GM12872 (cell line): Measurements from ENCODE around the gene FERMT3.

ENCODE experiments used
- TF ChIP-seq, protein P1 (sequence below): IDR thresholded peaks from 3 replicates; pipeline ENCODE4 v1.5.1; 2011; ENCODE audit warnings: low read depth, mild to moderate bottlenecking, low read length, moderate library complexity; ENCODE audit not compliant: insufficient read depth

The FERMT3 gene

DNA sequence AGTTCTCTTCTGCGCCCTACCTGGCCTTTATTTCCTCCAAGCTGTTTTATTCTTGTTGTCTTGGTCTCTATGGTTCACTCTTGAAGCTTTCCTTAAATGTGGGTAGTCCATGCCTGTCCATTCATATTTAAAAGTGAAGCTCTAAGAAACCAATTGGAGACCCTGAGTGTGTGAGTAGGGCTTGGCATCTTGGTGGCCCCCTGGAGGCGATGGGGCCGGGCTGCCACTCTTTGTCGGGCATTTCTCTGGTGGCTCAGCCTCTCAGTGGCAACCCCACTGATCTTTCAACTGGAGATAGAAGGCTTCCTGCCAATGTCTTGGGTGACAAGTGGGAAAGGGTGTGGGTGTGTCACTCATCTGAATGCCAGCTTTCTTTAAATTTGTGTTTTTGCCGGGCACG lies 10.4 kb downstream of the FERMT3 start:
- TF ChIP-seq, protein P1, sequence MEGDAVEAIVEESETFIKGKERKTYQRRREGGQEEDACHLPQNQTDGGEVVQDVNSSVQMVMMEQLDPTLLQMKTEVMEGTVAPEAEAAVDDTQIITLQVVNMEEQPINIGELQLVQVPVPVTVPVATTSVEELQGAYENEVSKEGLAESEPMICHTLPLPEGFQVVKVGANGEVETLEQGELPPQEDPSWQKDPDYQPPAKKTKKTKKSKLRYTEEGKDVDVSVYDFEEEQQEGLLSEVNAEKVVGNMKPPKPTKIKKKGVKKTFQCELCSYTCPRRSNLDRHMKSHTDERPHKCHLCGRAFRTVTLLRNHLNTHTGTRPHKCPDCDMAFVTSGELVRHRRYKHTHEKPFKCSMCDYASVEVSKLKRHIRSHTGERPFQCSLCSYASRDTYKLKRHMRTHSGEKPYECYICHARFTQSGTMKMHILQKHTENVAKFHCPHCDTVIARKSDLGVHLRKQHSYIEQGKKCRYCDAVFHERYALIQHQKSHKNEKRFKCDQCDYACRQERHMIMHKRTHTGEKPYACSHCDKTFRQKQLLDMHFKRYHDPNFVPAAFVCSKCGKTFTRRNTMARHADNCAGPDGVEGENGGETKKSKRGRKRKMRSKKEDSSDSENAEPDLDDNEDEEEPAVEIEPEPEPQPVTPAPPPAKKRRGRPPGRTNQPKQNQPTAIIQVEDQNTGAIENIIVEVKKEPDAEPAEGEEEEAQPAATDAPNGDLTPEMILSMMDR = peak; percentile 21; the same call in 1 of the 3 replicates

DNA sequence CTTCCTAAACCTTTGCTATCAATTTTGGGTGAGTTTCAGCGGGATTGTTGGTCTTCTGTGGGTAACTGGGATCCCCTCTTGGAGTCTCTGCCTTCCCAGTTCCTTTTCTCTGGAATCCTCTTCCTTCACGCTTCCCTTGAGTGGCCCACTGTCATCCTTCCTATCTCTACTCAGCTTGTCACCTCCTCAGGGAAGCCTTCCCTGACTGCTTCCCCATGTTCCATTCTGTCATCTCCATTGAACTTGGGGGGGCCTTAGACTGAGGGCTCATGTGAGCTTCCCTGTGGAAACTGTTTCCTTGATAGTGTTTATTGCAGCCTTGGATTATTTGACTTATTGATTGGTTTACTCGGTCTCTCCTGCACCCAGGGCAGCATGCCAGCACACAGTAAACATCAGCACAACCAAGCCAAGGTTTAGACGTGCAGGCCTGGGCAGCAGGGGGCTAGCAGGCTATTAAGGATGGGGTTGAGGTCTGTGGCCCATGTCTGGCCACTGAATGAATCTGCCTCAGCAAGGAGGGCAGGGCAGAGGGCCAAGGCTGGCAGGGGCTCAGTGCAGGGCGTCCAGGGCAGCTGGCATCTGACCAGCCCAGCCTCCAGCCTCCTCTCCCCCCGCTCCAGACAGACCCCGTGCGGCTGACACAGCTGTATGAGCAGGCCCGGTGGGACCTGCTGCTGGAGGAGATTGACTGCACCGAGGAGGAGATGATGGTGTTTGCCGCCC lies 12.3 kb downstream of the FERMT3 start:
- TF ChIP-seq, protein P1 = no peak

DNA sequence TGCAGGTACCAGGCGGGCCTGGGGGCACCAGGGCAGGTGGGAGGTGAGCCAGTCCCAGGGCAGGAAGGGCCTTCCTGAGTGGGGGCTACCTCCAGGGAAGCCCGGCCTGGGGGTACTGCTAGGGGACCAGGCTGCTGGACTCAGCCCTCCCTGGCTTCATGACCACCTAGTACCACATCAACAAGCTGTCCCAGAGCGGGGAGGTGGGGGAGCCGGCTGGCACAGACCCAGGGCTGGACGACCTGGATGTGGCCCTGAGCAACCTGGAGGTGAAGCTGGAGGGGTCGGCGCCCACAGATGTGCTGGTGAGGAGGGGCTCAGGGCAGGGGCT lies 12.8 kb downstream of the FERMT3 start:
- TF ChIP-seq, protein P1 = no peak

DNA sequence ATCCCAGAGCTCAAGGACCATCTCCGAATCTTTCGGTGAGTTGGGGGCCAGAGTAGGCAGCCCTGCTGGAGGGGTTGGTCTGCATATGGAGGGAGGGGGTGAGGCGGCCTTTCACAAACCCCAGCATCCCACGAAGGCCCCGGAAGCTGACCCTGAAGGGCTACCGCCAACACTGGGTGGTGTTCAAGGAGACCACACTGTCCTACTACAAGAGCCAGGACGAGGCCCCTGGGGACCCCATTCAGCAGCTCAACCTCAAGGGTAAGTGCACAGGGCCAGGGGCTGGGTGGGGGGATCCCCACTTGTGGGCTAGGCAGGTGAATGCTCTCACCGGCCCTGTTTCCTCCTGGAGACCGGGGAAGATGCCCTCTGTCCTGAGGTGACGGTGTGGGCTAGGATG lies 13.2 kb downstream of the FERMT3 start:
- TF ChIP-seq, protein P1 = no peak

DNA sequence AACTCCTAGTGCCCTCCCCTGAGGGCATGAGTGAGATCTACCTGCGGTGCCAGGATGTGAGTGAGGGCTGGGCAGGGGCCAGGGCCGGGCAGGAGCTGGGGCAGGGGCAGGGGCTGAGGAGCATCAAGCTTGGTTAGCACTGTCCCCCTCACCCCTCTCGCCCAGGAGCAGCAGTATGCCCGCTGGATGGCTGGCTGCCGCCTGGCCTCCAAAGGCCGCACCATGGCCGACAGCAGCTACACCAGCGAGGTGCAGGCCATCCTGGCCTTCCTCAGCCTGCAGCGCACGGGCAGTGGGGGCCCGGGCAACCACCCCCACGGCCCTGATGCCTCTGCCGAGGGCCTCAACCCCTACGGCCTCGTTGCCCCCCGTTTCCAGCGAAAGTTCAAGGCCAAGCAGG lies 13.8 kb downstream of the FERMT3 start:
- TF ChIP-seq, protein P1 = no peak

DNA sequence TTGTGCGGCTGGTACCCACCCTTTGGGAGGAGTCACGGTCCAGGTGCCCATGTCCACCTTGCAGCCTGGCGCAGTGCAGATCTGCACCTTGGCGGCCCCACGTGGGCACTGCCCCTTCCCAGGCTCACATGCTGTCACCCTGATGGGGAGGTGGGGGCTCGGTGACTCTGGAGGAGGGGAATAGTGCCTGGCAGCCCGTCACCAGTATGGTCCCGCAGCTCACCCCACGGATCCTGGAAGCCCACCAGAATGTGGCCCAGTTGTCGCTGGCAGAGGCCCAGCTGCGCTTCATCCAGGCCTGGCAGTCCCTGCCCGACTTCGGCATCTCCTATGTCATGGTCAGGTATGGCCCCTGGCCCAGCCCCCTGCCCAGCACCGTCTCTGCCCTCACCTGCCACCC lies 14.3 kb downstream of the FERMT3 start:
- TF ChIP-seq, protein P1 = no peak

DNA sequence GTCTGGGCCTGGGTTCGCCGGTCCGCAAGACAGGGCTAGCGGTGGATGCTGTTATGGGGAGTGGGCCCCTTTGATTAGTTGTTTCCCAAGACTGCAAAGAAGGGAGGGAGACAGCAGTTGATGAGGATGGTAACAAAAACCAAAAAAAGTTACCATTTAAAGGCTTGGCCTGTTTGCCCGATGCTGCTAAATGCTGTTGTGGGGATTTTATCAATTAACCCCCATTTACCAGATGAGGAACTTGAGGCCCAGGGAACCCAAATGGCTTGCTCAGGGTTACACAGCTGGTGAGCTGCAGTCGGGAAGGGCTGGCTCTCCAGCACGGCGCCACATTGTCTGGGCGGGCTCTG lies 16.1 kb downstream of the FERMT3 start:
- TF ChIP-seq, protein P1 = no peak
